Activated naive CD4-positive, alpha-beta T cell treated with anti-CD3 and anti-CD28 coated beads for 36 hours (primary cell): ENCODE results near the gene TSFM. TPM values are rescaled to one million over a fixed set of nuclear protein-coding genes. Genes with fewer than 3 reads are reported as not detected.
A peak's percentile ranks its signal among the peaks of the same experiment; 100 is the strongest.

ENCODE experiments used
- CTCF ChIA-PET: fragments of 350-600 bp; sonication (Branson Sonifier 250); formaldehyde crosslinking; loops from one replicate; lab custom pipeline; 2021; ENCODE audit warnings: antibody characterized with exemption; lab: Charles Lee
- DNase-seq: peaks from one replicate; pipeline ENCODE4 v3.0.0-alpha.2; 2020
- H3K27ac Mint-ChIP-seq: one replicate; pipeline ENCODE4 v1.8.0; 2021; ENCODE audit warnings: mild to moderate bottlenecking, mixed read lengths
- H3K27me3 Mint-ChIP-seq: one replicate; pipeline ENCODE4 v1.8.0; 2021; ENCODE audit warnings: low read depth, mixed read lengths
- H3K36me3 Mint-ChIP-seq: one replicate; pipeline ENCODE4 v1.8.0; 2021; ENCODE audit warnings: low read depth, mixed read lengths
- H3K4me1 Mint-ChIP-seq: one replicate; pipeline ENCODE4 v1.8.0; 2021; ENCODE audit warnings: low read depth, mixed read lengths
- H3K4me3 Mint-ChIP-seq: one replicate; pipeline ENCODE4 v1.8.0; 2021; ENCODE audit warnings: mild to moderate bottlenecking, moderate library complexity, mixed read lengths
- H3K9me3 Mint-ChIP-seq: one replicate; pipeline ENCODE4 v1.8.0; 2021; ENCODE audit warnings: mixed read lengths
- intact Hi-C: fragments of 100-400 bp; cut with micrococcal nuclease; formaldehyde crosslinking; loops from one replicate; pipeline ENCODE4 v1.15.1; 2023
- total RNA-seq, 2 experiments: library from RNA; stranded (reverse); gene quantifications; one replicate each; pipeline ENCODE4 v1.2.3, GENCODE V29; 2021

TSFM gene
- total RNA-seq, 2 experiments from 2014 or later, result 32.8 to 34.3 TPM

DNA sequence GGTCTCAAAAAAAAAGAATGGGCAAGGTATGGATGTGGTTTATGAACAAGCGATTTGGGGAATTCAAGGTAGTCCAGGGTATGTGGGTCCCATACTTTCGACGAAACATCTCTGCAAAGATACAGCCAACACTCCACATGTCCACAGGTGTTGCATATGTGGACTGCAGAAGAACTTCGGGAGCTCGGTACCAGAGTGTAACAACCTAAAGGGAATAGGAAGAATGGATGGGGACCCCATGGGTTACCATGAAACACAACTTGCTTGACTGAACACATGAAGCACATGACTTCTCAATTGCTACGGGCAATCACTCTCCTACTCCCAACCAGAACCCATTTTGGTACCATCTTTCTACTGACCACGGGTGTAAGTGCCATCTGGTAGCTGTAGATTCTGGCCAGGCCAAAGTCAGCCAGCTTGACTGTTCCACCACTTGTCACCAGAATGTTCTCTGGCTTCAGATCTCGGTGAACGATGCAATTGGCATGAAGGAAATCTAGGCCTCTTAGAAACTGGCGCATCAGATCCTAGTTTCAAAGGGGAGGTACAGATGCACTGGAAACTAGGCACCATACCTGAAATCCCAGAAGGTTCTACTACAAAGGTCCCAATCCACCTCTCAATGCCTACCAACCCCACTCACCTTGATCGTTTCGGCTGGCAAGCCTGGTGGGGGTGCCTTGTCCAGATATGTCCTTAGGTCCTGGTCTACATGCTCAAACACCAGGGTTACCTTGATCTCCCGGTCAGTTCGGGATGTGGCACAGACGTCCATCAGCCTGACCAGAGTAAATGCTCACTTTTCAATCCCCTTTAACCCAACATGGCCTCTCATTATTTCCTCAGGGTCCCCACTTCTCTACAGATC lies 31.8 kb upstream of the TSFM start:
- peaks cover 41% of the 10 kb centered on the region for H3K36me3 Mint-ChIP-seq
- H3K27me3 Mint-ChIP-seq, result no peaks in the 10 kb centered on the region
- no peak for DNase-seq
- peak overlapping the region; percentile 100 for H3K4me3 Mint-ChIP-seq
- CTCF ChIA-PET, result interaction anchor here (1.1 to 1.9 kb wide), 3 partner anchors 8 to 10 kb away, joined by 3 to 5 read pairs (median 5); no protein-coding TSS in a partner anchor
- peaks cover 46% of the 10 kb centered on the region for H3K4me1 Mint-ChIP-seq
- intact Hi-C loops, result loop anchor here (1.0 to 5.0 kb wide), 2 partner anchors 272 to 513 kb away; a partner anchor contains a TSS
- peak overlapping the region; percentile 99 for H3K27ac Mint-ChIP-seq
- no peaks in the 10 kb centered on the region for H3K9me3 Mint-ChIP-seq

DNA sequence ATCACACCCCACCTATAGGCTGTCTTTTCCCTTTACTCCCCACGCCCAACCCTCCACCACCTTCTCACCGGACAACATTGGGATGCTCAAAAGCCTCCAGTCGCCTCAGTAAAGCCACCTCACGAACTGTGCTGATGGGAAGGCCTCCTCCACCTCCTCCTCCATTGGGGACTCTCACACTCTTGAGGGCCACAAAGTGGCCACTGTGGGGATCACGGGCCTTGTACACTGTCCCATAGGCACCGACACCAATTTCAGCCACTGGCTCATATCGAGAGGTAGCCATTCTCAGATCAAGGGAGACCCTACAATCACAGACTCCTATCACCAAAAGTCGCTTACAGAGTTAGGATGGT lies 31.2 kb upstream of the TSFM start:
- Mint-ChIP-seq H3K36me3 (peaks cover 38% of the 10 kb centered on the region), H3K27me3 (no peaks in the 10 kb centered on the region), H3K4me1 (peaks cover 45% of the 10 kb centered on the region), H3K4me3 (peak overlapping the region; percentile 100), H3K9me3 (no peaks in the 10 kb centered on the region), H3K27ac (peak overlapping the region; percentile 99)
- DNase-seq, result no peak
- intact Hi-C loops, result loop anchor here (1.0 to 5.0 kb wide), 2 partner anchors 273 to 514 kb away; a partner anchor contains a TSS
- CTCF ChIA-PET, result no interaction called here

DNA sequence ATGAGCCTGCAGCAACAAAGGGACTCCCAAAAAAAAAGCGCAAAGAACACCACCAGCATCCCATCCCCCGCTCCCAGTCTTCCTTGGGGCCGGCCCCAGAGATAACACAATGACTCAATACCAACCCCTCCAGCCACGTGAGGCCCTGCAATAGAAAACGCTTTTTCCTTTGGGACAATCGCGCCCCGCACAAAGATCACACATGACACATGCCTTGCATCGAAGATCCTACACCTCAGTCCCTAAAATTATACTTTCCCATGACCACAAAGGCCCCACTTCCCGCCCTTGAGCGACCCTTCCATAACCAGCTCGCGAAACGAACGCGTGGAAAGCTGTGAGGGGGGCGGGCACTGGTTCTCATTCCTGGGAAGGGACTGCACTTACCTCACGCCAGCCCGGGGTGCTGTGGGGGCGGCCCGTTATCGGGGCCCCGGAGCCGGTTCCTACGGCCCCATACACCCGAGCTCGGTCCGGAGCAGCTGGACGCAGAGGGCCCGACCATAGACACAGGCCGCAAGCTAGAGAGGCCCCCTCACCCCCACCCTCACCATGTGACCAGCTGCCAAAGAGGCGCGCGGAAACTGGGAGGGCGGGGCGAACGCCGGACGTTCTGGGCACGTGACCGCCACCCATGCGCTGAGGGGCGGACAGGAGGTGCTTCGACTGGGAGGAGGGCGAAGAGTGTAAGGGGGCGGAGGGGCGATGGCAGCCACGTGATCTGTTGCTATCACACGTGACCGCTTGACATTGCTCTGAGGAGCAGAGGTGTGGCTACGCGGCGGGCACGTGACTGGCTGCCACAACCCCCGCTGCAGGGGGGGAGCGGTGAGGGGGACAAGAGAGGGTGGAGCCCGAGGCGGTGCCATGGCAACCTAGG lies 30.6 kb upstream of the TSFM start, which contains the start of gene CDK4:
TSS of gene CDK4 (minus strand) at position 523 of the 880 bp plus-strand sequence. CDS start 593 bp downstream, outside the sequence.
- Mint-ChIP-seq H3K9me3 (no peaks in the 10 kb centered on the region), H3K27me3 (no peaks in the 10 kb centered on the region), H3K27ac (peak within 1 kb of the TSS; percentile 99), H3K4me3 (peak within 1 kb of the TSS; percentile 100), H3K36me3 (peaks cover 41% of the 10 kb centered on the region), H3K4me1 (peaks cover 51% of the 10 kb centered on the region)
- intact Hi-C loops, result loop anchor here (1.0 to 5.0 kb wide), 10 partner anchors 8 to 515 kb away; partner anchors contain the start of genes ATP23, EEF1AKMT3, MBD6 and METTL1
- CTCF ChIA-PET, result interaction anchor here (0.8 to 0.9 kb wide), 2 partner anchors 11 to 31 kb away, joined by 3 to 4 read pairs; partner anchors contain the start of gene TSFM
- DNase-seq, result peak; percentile 99

DNA sequence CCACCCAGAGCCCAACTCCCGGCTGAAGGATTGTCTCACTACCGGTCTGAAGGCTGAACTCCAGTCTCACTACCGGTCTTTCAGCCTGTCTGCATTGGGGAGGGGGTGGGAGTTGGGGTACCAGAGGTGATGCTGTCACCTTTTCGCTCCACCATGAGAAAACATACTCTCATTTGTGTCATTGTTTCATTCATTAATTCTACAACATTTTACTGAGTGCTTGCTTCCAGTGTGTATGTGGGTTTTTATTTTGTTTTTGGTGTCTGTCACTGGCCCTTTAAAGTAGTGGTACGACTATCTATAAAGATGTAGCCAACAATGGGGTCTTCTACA lies 30.0 kb upstream of the TSFM start:
- H3K27me3 Mint-ChIP-seq, result no peaks in the 10 kb centered on the region
- H3K4me3 Mint-ChIP-seq, result peak overlapping the region; percentile 100
- H3K27ac Mint-ChIP-seq, result peak overlapping the region; percentile 99
- H3K4me1 Mint-ChIP-seq, result peaks cover 52% of the 10 kb centered on the region
- intact Hi-C loops, result loop anchor here (1.0 to 5.0 kb wide), 9 partner anchors 8 to 515 kb away; partner anchors contain the start of genes ATP23, EEF1AKMT3, MBD6 and METTL1
- CTCF ChIA-PET, result interaction anchor here (0.9 kb wide), 1 partner anchor 11 kb away, joined by 4 read pairs; no protein-coding TSS in a partner anchor
- DNase-seq, result no peak
- no peaks in the 10 kb centered on the region for H3K9me3 Mint-ChIP-seq
- H3K36me3 Mint-ChIP-seq, result peaks cover 39% of the 10 kb centered on the region

DNA sequence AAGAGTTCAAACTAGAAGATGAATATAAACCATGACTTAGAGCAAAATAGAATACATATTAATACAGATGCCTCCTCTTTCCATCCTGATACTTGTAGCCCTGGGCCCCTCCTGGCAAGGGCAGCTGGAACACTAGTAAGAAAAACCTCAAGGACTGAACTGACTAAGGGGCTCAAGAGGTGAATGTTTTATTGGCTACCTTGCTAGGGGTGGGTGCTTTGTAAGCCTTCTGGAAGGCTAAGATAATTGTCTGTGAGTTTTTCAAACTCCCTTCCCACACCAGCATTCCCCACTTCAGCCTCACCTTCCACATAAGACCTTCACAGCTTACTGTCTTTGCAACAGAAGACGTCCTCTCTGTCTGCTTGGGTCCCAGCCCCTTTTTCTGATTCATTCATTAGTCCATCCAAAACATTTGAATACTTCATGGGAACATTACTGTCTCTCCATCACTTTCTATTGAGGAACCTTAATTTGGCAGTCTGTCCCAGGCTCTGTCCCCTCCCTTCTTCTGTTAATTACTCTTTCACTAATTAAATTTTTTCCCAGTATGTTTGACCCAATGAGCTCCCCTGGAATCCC lies 28.7 kb upstream of the TSFM start:
- Mint-ChIP-seq H3K4me3 (peak overlapping the region; percentile 78), H3K27ac (peak overlapping the region; percentile 38), H3K4me1 (peaks cover 57% of the 10 kb centered on the region), H3K27me3 (no peaks in the 10 kb centered on the region), H3K36me3 (peaks cover 36% of the 10 kb centered on the region), H3K9me3 (no peaks in the 10 kb centered on the region)
- CTCF ChIA-PET, result interaction anchor here (0.7 to 3.4 kb wide), 3 partner anchors 12 to 29 kb away, joined by 3 to 42 read pairs (median 3); partner anchors contain the start of genes CYP27B1 and TSFM
- intact Hi-C loops, result loop anchor here (2.0 to 5.0 kb wide), 4 partner anchors 13 to 1843 kb away; partner anchors contain the start of gene SLC16A7
- no peak for DNase-seq

DNA sequence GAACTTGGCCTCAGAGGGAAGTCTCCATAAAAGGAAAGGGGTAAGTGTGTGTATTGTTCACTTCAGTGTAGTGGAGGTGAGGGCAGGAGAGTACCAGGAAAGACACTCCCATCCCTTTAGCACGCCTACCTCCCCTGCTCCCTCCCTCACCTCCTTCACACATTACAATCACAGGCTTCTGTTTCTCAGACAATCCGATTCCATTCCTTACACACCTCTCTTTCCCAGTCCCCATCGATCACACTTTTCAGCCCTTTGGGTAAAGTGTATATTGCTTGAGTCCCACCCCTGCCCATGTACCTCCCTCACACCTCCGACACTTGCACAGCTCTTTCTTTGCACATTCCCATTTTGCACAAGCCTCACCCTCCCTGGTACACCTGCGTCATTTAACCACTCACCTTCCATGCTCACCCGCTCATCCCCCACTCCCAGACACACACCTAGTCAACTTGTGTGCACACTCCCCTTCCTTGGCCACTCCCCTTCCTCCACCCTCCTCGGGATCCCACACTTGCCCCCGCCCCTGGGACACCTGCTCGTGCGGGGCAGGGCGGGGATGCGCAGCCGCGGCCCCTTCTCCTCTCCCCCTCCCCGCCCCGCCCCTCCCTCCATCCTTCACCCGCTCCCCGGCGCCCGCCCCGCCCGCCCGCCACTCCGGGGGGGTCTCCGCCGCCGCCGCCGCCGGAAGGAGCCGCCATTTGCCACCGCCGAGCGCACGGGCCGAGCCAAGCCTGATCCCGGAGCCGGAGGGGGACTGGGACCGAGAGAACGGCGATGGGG lies 28.0 kb upstream of the TSFM start, which contains the start of gene MARCHF9:
TSS of gene MARCHF9 (plus strand) at position 693 of the 783 bp plus-strand sequence. CDS start 426 bp downstream, outside the sequence.
- H3K4me3 Mint-ChIP-seq, result peak within 1 kb of the TSS; percentile 81
- H3K27me3 Mint-ChIP-seq, result no peaks in the 10 kb centered on the region
- no peaks in the 10 kb centered on the region for H3K9me3 Mint-ChIP-seq

DNA sequence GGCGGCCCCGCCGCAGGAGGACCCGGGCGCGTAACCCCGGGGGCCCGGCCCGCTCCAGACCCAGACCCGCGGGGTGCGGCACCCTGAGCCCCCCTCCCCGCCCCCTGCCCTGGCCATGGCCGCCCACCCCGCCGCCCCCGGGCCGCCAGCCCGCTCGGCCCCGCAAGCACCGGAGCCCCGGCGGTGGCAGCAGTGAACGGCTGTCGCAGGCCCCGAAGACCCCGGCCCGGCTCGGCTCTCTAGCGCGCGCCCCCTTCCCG lies 27.5 kb upstream of the TSFM start:
- peak overlapping the region; percentile 78 for H3K4me3 Mint-ChIP-seq

More for the DNA sequence above, 28.0 kb upstream of the TSFM start, which contains the start of gene MARCHF9:
- intact Hi-C loops, result loop anchor here (2.0 to 5.0 kb wide), 3 partner anchors 14 to 1842 kb away; partner anchors contain the start of gene SLC16A7
- H3K4me1 Mint-ChIP-seq, result peaks cover 61% of the 10 kb centered on the region
- CTCF ChIA-PET, result interaction anchor here (0.7 to 3.4 kb wide), 4 partner anchors 11 to 83 kb away, joined by 3 to 42 read pairs (median 5); partner anchors contain the start of genes CYP27B1 and TSFM
- H3K27ac Mint-ChIP-seq, result peak within 1 kb of the TSS; percentile 38
- H3K36me3 Mint-ChIP-seq, result peaks cover 30% of the 10 kb centered on the region
- DNase-seq, result peak; percentile 89

DNA sequence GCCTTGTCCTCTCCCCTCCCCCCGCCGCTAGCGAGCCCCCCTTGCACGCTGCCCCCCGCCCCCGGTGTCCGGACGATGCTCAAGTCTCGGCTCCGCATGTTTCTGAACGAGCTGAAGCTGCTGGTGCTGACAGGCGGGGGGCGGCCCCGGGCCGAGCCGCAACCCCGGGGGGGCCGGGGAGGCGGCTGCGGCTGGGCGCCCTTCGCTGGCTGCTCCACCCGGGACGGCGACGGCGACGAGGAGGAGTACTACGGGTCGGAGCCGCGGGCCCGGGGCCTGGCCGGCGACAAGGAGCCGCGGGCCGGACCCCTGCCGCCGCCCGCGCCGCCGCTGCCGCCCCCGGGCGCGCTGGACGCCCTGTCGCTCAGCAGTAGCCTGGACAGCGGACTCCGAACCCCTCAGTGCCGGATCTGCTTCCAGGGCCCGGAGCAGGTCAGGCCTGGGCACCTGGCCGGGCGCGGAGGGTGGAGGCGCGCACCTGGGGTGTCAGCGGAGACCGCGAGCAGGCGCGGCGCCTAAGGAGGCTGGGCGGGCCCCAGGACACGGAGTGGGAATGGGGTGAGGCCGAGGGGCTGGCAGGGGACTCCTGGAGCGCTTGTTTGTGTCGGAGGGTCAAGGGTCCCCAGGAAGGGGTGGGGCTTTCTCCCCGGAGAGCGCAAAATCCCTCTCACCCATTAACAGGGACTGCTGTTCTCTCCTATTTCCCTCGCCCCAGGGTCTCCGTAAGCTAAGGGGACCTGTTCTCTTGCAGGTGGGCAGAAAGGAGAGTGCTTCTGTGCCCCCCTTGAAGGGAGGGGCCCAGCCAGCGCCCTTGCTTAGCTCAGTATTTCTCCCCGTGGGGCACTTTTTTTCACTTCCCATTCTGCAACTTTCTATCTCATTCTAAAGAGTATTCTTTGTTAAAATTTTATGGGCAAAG lies 26.9 kb upstream of the TSFM start:
- Mint-ChIP-seq H3K36me3 (peaks cover 24% of the 10 kb centered on the region), H3K9me3 (no peaks in the 10 kb centered on the region), H3K27ac (no peak overlapping the region), H3K4me3 (peak overlapping the region; percentile 81), H3K27me3 (no peaks in the 10 kb centered on the region), H3K4me1 (peaks cover 58% of the 10 kb centered on the region)
- DNase-seq, result peak; percentile 41
- intact Hi-C loops, result loop anchor here (1.0 to 2.0 kb wide), 6 partner anchors 10 to 1841 kb away; partner anchors contain the start of gene SLC16A7
- CTCF ChIA-PET, result interaction anchor here (0.6 to 3.4 kb wide), 17 partner anchors 10 to 152 kb away, joined by 3 to 42 read pairs (median 5); partner anchors contain the start of genes CYP27B1, EEF1AKMT3, METTL1 and TSPAN31

More for the DNA sequence above, 27.5 kb upstream of the TSFM start:
- H3K9me3 Mint-ChIP-seq, result no peaks in the 10 kb centered on the region
- H3K36me3 Mint-ChIP-seq, result peaks cover 29% of the 10 kb centered on the region
- CTCF ChIA-PET, result interaction anchor here (1.9 to 3.4 kb wide), 2 partner anchors 11 to 82 kb away, joined by 7 to 42 read pairs; partner anchors contain the start of gene CYP27B1
- H3K4me1 Mint-ChIP-seq, result peaks cover 63% of the 10 kb centered on the region
- intact Hi-C loops, result loop anchor here (2.0 kb wide), 2 partner anchors 14 to 1842 kb away; partner anchors contain the start of gene SLC16A7
- no peak overlapping the region for H3K27ac Mint-ChIP-seq
- no peak for DNase-seq
- H3K27me3 Mint-ChIP-seq, result no peaks in the 10 kb centered on the region

DNA sequence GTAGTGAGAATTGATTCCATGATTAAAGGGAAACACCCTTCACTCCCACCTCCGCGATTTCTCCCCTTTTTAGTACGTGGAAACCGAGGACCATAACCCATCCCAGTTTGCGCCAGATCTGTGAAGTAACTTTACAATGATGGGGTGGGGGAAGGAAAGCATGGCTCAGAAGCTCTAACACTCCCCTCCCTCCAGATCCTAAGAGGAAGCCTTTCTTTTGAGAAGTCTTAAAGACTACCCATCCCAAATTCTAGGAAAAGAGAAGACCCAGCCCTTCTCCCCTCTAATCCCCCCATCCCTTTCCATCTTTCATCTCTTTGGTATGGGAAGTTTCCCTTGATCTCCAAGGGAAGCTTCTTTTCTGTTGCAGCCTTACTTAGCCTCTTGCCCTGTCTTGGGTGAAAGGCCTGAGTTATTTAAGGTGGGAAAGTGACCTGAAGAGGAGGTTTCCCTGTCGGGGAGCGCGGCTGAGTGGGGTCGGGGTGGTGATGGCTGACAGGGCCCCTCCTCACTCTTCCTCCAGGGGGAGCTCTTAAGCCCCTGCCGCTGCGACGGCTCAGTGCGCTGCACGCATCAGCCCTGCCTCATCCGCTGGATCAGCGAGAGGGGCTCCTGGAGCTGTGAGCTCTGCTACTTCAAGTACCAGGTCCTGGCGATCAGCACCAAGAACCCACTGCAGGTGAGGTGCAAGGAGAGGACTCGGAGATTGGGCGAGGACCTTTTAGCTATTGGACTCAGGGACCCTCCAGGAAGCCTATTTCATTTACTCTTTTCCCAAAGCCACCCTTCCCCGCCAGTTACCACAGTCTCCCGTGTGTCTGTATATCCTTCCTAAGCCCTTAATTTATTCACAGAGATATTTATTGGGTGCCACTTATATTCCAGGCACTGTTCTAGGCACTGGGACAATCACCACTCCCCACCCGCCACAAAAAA lies 25.9 kb upstream of the TSFM start:
- H3K4me3 Mint-ChIP-seq, result peak overlapping the region; percentile 81
- H3K36me3 Mint-ChIP-seq, result peaks cover 15% of the 10 kb centered on the region
- H3K27ac Mint-ChIP-seq, result no peak overlapping the region
- H3K27me3 Mint-ChIP-seq, result no peaks in the 10 kb centered on the region
- CTCF ChIA-PET, result interaction anchor here (0.6 to 3.4 kb wide), 26 partner anchors 9 to 274 kb away, joined by 3 to 42 read pairs (median 5); partner anchors contain the start of genes CYP27B1, EEF1AKMT3, METTL1 and TSPAN31
- DNase-seq, result peak; percentile 77
- intact Hi-C loops, result loop anchor here (1.0 kb wide), 4 partner anchors 9 to 149 kb away; no protein-coding TSS in a partner anchor
- no peaks in the 10 kb centered on the region for H3K9me3 Mint-ChIP-seq
- H3K4me1 Mint-ChIP-seq, result peaks cover 51% of the 10 kb centered on the region
